Muscle layer of colon (tissue), 2 donors: ENCODE measurements around the gene BPIFB2.

Experiments used
- H3K27ac ChIP-seq: one replicate; pipeline ENCODE4 v1.7.0; 2013; ENCODE audit warnings: low read depth, mild to moderate bottlenecking, low read length, moderate library complexity
- H3K27me3 ChIP-seq, 2 donors: one replicate each; pipeline ENCODE4 v1.7.0; 2013; ENCODE audit warnings: low read length in 2 of 2, mild to moderate bottlenecking in 2 of 2; ENCODE audit not compliant: insufficient read depth in 2 of 2, control insufficient read depth in 1 of 2
- H3K36me3 ChIP-seq: one replicate; pipeline ENCODE4 v1.7.0; 2013; ENCODE audit warnings: mild to moderate bottlenecking, low read length; ENCODE audit not compliant: insufficient read depth
- H3K4me1 ChIP-seq: one replicate; pipeline ENCODE4 v1.7.0; 2013; ENCODE audit warnings: mild to moderate bottlenecking, low read length; ENCODE audit not compliant: insufficient read depth
- H3K4me3 ChIP-seq, 2 donors: one replicate each; pipeline ENCODE4 v1.7.0; 2013; ENCODE audit warnings: low read length in 2 of 2, low read depth in 1 of 2, mild to moderate bottlenecking in 1 of 2, moderate library complexity in 1 of 2
- H3K9ac ChIP-seq: one replicate; pipeline ENCODE4 v1.7.0; 2013; ENCODE audit warnings: low read length
- H3K9me3 ChIP-seq: one replicate; pipeline ENCODE4 v1.7.0; 2013; ENCODE audit warnings: mild to moderate bottlenecking, low read length
- donor health status: abdominal sarcoma.
- donor health status: Adenocarcinoma of cecum.

The BPIFB2 gene

GRCh38 chr20:32989507-32990283 lies 17.8 kb upstream of the BPIFB2 start:
- Histone ChIP-seq H3K27ac (no peak overlapping the region), H3K27me3 (no peaks in the 10 kb centered on the region), H3K9me3 (no peaks in the 10 kb centered on the region), H3K36me3 (no peaks in the 10 kb centered on the region), H3K9ac (no peak overlapping the region), H3K4me1 (no peaks in the 10 kb centered on the region), H3K4me3 (no peak overlapping the region)

GRCh38 chr20:32990426-32990825 lies 17.1 kb upstream of the BPIFB2 start:
- no peak overlapping the region for H3K27ac ChIP-seq
- no peaks in the 10 kb centered on the region for H3K27me3 ChIP-seq
- no peaks in the 10 kb centered on the region for H3K36me3 ChIP-seq
- no peak overlapping the region for H3K4me3 ChIP-seq
- H3K9me3 ChIP-seq: no peaks in the 10 kb centered on the region
- no peaks in the 10 kb centered on the region for H3K4me1 ChIP-seq
- H3K9ac ChIP-seq: no peak overlapping the region

- no peaks in the 10 kb centered on the region for H3K36me3 ChIP-seq
- H3K9ac ChIP-seq: no peak overlapping the region
- no peak overlapping the region for H3K27ac ChIP-seq
- no peak overlapping the region for H3K4me3 ChIP-seq
- H3K4me1 ChIP-seq: no peaks in the 10 kb centered on the region
- H3K27me3 ChIP-seq: no peaks in the 10 kb centered on the region
- H3K9me3 ChIP-seq: no peaks in the 10 kb centered on the region
Observed at GRCh38 chr20:32991383-32991782, 16.1 kb upstream of the BPIFB2 start.

GRCh38 chr20:32991792-32992641 lies 15.5 kb upstream of the BPIFB2 start:
- no peaks in the 10 kb centered on the region for H3K9me3 ChIP-seq
- no peak overlapping the region for H3K9ac ChIP-seq
- H3K36me3 ChIP-seq: no peaks in the 10 kb centered on the region
- no peaks in the 10 kb centered on the region for H3K27me3 ChIP-seq
- H3K4me1 ChIP-seq: no peaks in the 10 kb centered on the region
- no peak overlapping the region for H3K27ac ChIP-seq
- no peak overlapping the region for H3K4me3 ChIP-seq

- Histone ChIP-seq H3K27me3 (no peaks in the 10 kb centered on the region), H3K4me1 (no peaks in the 10 kb centered on the region), H3K27ac (no peak overlapping the region), H3K4me3 (no peak overlapping the region), H3K36me3 (no peaks in the 10 kb centered on the region), H3K9ac (no peak overlapping the region), H3K9me3 (no peaks in the 10 kb centered on the region)
Observed at GRCh38 chr20:32993496-32994050, 13.9 kb upstream of the BPIFB2 start.

GRCh38 chr20:32995802-32996201 lies 11.7 kb upstream of the BPIFB2 start:
- H3K4me3 ChIP-seq: no peak overlapping the region
- H3K36me3 ChIP-seq: no peaks in the 10 kb centered on the region
- H3K4me1 ChIP-seq: no peaks in the 10 kb centered on the region
- H3K27ac ChIP-seq: no peak overlapping the region
- H3K27me3 ChIP-seq: no peaks in the 10 kb centered on the region
- H3K9ac ChIP-seq: no peak overlapping the region
- no peaks in the 10 kb centered on the region for H3K9me3 ChIP-seq

- no peak overlapping the region for H3K9ac ChIP-seq
- no peak overlapping the region for H3K4me3 ChIP-seq
- H3K27ac ChIP-seq: no peak overlapping the region
- H3K27me3 ChIP-seq: no peaks in the 10 kb centered on the region
- no peaks in the 10 kb centered on the region for H3K4me1 ChIP-seq
- no peaks in the 10 kb centered on the region for H3K9me3 ChIP-seq
- no peaks in the 10 kb centered on the region for H3K36me3 ChIP-seq
Observed at GRCh38 chr20:32997431-32997830, 10.1 kb upstream of the BPIFB2 start.

- Histone ChIP-seq H3K27me3 (no peaks in the 10 kb centered on the region), H3K27ac (no peak overlapping the region), H3K36me3 (no peaks in the 10 kb centered on the region), H3K9me3 (no peaks in the 10 kb centered on the region), H3K4me3 (no peak overlapping the region), H3K4me1 (no peaks in the 10 kb centered on the region), H3K9ac (no peak overlapping the region)
Observed at GRCh38 chr20:32999603-33000250, 7.8 kb upstream of the BPIFB2 start.

- Histone ChIP-seq H3K4me1 (no peaks in the 10 kb centered on the region), H3K4me3 (no peak overlapping the region), H3K36me3 (no peaks in the 10 kb centered on the region), H3K27ac (no peak overlapping the region), H3K9ac (no peak overlapping the region), H3K27me3 (no peaks in the 10 kb centered on the region), H3K9me3 (no peaks in the 10 kb centered on the region)
Observed at GRCh38 chr20:33000802-33001466, 6.6 kb upstream of the BPIFB2 start.

- Histone ChIP-seq H3K4me1 (no peaks in the 10 kb centered on the region), H3K4me3 (no peak overlapping the region), H3K36me3 (no peaks in the 10 kb centered on the region), H3K9me3 (no peaks in the 10 kb centered on the region), H3K9ac (no peak overlapping the region), H3K27me3 (no peaks in the 10 kb centered on the region), H3K27ac (no peak overlapping the region)
Observed at GRCh38 chr20:33002087-33002808, 5.3 kb upstream of the BPIFB2 start.
